Thymus (tissue), 14 donors: ENCODE measurements around the gene UGT1A3. TPM values are rescaled to one million over a fixed set of nuclear protein-coding genes. Genes with fewer than 3 reads are reported as not detected.

Experiments used
- DNase-seq, 9 donors: peaks; one replicate each; pipeline ENCODE4 v3.0.0-alpha.2; 2013; ENCODE audit warnings: low spot score in 9 of 9, low read depth in 6 of 9, missing footprints in 1 of 9
- H3K27ac ChIP-seq, 2 donors: one replicate each; pipeline ENCODE4 v1.5.1; 2013; ENCODE audit warnings: control low read depth in 1 of 2, low read depth in 1 of 2, low read length in 1 of 2, mild to moderate bottlenecking in 1 of 2, moderate library complexity in 1 of 2
- H3K27me3 ChIP-seq, 2 donors: one replicate each; pipeline ENCODE4 v1.5.1; 2013; ENCODE audit warnings: low read length in 1 of 2; ENCODE audit not compliant: control insufficient read depth in 2 of 2, insufficient read depth in 1 of 2
- H3K36me3 ChIP-seq, 2 donors: one replicate each; pipeline ENCODE4 v1.5.1; 2013; ENCODE audit warnings: low read length in 1 of 2, mild to moderate bottlenecking in 1 of 2, moderate library complexity in 1 of 2; ENCODE audit not compliant: control insufficient read depth in 2 of 2, insufficient read depth in 2 of 2
- H3K4me1 ChIP-seq, 2 donors: one replicate each; pipeline ENCODE4 v1.5.1; 2013; ENCODE audit warnings: low read length in 2 of 2; ENCODE audit not compliant: control insufficient read depth in 2 of 2, insufficient read depth in 2 of 2
- H3K4me3 ChIP-seq, 2 donors: one replicate each; pipeline ENCODE4 v1.5.1; 2013; ENCODE audit warnings: low read length in 2 of 2, control low read depth in 1 of 2, mild to moderate bottlenecking in 1 of 2
- H3K9me3 ChIP-seq, 2 donors: one replicate each; pipeline ENCODE4 v1.5.1; 2013; ENCODE audit warnings: low read length in 1 of 2, mild to moderate bottlenecking in 1 of 2; ENCODE audit not compliant: control insufficient read depth in 2 of 2, insufficient read depth in 1 of 2
- WGBS: extraction: QIAGEN DNeasy Blood & Tissue Kit; methylation state at CpG from one replicate; pipeline ENCODE4 v1.1.7; 2013; 5-methylcytosine and 5-hydroxymethylcytosine counted together
- long read RNA-seq, 10 donors: transcript quantifications; one replicate each; lab custom pipeline, GENCODE V29; 2026
- polyA plus RNA-seq: library from polyadenylated mRNA; stranded (reverse); fragments of 200-250 nt; gene quantifications from one replicate; pipeline ENCODE4 v1.2.3, GENCODE V29; 2013
- total RNA-seq: library from RNA; stranded (reverse); fragments of 120-200 nt; gene quantifications from one replicate; pipeline ENCODE4 v1.2.4, GENCODE V29; 2013
- donor health status: healthy.

Gene UGT1A3
- total RNA-seq: not detected
- not detected for polyA plus RNA-seq
- long read RNA-seq, donor 1: 0 reads
- long read RNA-seq, donor 2: 0 reads
- long read RNA-seq, donor 3: 0 reads
- long read RNA-seq, donor 4: 0 reads
- long read RNA-seq, donor 5: 0 reads
- long read RNA-seq, donor 6: 0 reads
- long read RNA-seq, donor 7: 0 reads
- long read RNA-seq, donor 8: 0 reads
- long read RNA-seq, donor 9: 0 reads
- long read RNA-seq, donor 10: 0 reads

DNA sequence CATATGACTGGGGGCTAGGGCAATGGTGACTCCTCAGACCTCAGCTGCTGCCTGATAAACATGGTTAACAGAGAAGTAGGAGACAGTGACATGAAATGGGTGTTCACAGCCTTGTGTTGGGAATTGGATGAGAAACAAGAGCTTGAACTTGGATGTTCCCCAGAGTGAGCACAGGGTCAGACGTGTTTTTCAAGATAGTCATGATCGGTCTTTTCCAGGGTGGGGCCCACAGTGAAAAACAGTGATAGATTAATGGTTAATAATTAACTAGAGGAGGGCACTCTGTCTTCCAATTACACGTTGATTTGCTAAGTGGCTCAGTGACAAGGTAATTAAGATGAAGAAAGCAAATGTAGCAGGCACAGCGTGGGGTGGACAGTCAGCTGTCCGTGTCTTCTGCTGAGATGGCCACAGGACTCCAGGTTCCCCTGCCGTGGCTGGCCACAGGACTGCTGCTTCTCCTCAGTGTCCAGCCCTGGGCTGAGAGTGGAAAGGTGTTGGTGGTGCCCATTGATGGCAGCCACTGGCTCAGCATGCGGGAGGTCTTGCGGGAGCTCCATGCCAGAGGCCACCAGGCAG lies at the start of gene UGT1A3:
Gene UGT1A3, plus strand, starts transcription at position 320 of the 579 bp plus-strand sequence. Its CDS starts 85 bp downstream, at position 405.
- 90% methylated on average over 8 of the region's 8 CpGs for WGBS
- no peak for DNase-seq
- Histone ChIP-seq H3K27me3 (no peaks in the 10 kb centered on the region), H3K4me1 (no peaks in the 10 kb centered on the region), H3K9me3 (no peaks in the 10 kb centered on the region), H3K4me3 (no peak within 1 kb of the TSS), H3K27ac (no peak within 1 kb of the TSS), H3K36me3 (no peaks in the 10 kb centered on the region)

GRCh38 chr2:233679196-233679595 lies 49.6 kb upstream of the UGT1A3 start:
- H3K27me3 ChIP-seq: no peaks in the 10 kb centered on the region
- H3K9me3 ChIP-seq: no peaks in the 10 kb centered on the region
- no peaks in the 10 kb centered on the region for H3K4me1 ChIP-seq
- DNase-seq: no peak
- H3K36me3 ChIP-seq: no peaks in the 10 kb centered on the region
- no peak overlapping the region for H3K27ac ChIP-seq
- WGBS: 93% methylated on average over 4 of the region's 4 CpGs
- no peak overlapping the region for H3K4me3 ChIP-seq

DNA sequence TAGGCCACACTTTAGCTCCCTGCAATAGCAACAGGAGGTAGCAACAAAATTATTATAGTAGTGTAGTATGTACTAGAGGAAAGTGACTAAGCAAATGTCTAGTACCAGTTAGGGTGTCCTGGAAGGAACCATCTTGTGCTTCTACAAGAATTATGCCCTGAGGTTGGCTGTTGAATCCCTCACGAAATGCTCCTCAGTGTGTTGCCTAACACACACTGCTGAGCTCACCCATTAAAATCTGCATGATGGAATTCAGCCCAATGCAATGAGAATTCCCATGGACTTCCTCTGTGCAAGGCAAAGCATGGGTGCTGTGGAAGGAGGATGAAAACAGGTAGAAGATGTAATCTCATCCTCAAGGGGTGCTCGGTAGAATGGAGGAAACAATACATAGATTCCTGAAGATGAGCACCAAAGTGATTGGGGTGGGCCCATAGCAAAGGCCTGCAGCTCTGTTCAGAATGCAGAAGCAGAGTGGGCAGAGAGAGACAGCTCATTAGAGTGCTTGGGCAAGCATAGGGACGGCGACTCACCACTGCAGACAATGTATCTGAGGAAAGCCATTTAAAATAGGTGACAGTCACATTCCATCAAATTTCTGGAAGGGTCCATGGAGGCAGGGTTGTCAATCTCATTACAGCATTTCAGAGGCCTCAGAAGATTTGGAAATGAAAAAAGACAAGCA lies 48.3 kb upstream of the UGT1A3 start:
- Histone ChIP-seq H3K36me3 (no peaks in the 10 kb centered on the region), H3K4me3 (no peak overlapping the region), H3K27me3 (no peaks in the 10 kb centered on the region), H3K9me3 (no peaks in the 10 kb centered on the region), H3K27ac (no peak overlapping the region), H3K4me1 (no peaks in the 10 kb centered on the region)
- DNase-seq: no peak
- 87% methylated on average over 4 of the region's 4 CpGs for WGBS

- WGBS: 97% methylated on average over 5 of the region's 5 CpGs
- DNase-seq: no peak
- H3K4me1 ChIP-seq: no peaks in the 10 kb centered on the region
- H3K27me3 ChIP-seq: no peaks in the 10 kb centered on the region
- no peak within 1 kb of the TSS for H3K27ac ChIP-seq
- H3K4me3 ChIP-seq: no peak within 1 kb of the TSS
- no peaks in the 10 kb centered on the region for H3K9me3 ChIP-seq
- no peaks in the 10 kb centered on the region for H3K36me3 ChIP-seq
Observed at GRCh38 chr2:233681521-233682099, 47.2 kb upstream of the UGT1A3 start, which contains the start of gene UGT1A7. Gene UGT1A7 (plus strand): TSS chr2:233681901. CDS start chr2:233681938, 37 bp downstream.

- Histone ChIP-seq H3K4me1 (no peaks in the 10 kb centered on the region), H3K27ac (no peak overlapping the region), H3K36me3 (no peaks in the 10 kb centered on the region), H3K9me3 (no peaks in the 10 kb centered on the region), H3K27me3 (no peaks in the 10 kb centered on the region), H3K4me3 (no peak overlapping the region)
- 99% methylated on average over 1 of the region's 1 CpG for WGBS
- no peak for DNase-seq
Observed at GRCh38 chr2:233684640-233685039, 44.2 kb upstream of the UGT1A3 start.

- Histone ChIP-seq H3K36me3 (no peaks in the 10 kb centered on the region), H3K27me3 (no peaks in the 10 kb centered on the region), H3K9me3 (no peaks in the 10 kb centered on the region), H3K4me1 (no peaks in the 10 kb centered on the region), H3K27ac (no peak overlapping the region), H3K4me3 (no peak overlapping the region)
- WGBS: 90% methylated on average over 5 of the region's 5 CpGs
- DNase-seq: no peak
Observed at GRCh38 chr2:233686928-233687327, 41.9 kb upstream of the UGT1A3 start.

- H3K9me3 ChIP-seq: no peaks in the 10 kb centered on the region
- DNase-seq: no peak
- H3K4me3 ChIP-seq: no peak overlapping the region
- H3K4me1 ChIP-seq: no peaks in the 10 kb centered on the region
- H3K36me3 ChIP-seq: no peaks in the 10 kb centered on the region
- 95% methylated on average over 5 of the region's 5 CpGs for WGBS
- no peaks in the 10 kb centered on the region for H3K27me3 ChIP-seq
- H3K27ac ChIP-seq: no peak overlapping the region
Observed at GRCh38 chr2:233688341-233688740, 40.5 kb upstream of the UGT1A3 start.

- no peak overlapping the region for H3K4me3 ChIP-seq
- H3K27me3 ChIP-seq: no peaks in the 10 kb centered on the region
- no peak for DNase-seq
- no peaks in the 10 kb centered on the region for H3K9me3 ChIP-seq
- H3K27ac ChIP-seq: no peak overlapping the region
- no peaks in the 10 kb centered on the region for H3K36me3 ChIP-seq
- H3K4me1 ChIP-seq: no peaks in the 10 kb centered on the region
Observed at GRCh38 chr2:233689031-233689430, 39.8 kb upstream of the UGT1A3 start.

- H3K4me3 ChIP-seq: no peak overlapping the region
- H3K9me3 ChIP-seq: no peaks in the 10 kb centered on the region
- 22% methylated on average over 3 of the region's 3 CpGs for WGBS
- no peak for DNase-seq
- H3K4me1 ChIP-seq: no peaks in the 10 kb centered on the region
- no peak overlapping the region for H3K27ac ChIP-seq
- H3K36me3 ChIP-seq: no peaks in the 10 kb centered on the region
- no peaks in the 10 kb centered on the region for H3K27me3 ChIP-seq
Observed at GRCh38 chr2:233689501-233689900, 39.3 kb upstream of the UGT1A3 start.
